Panc1 (cell line): Measurements from ENCODE around the gene CA12. TPM values are rescaled to one million over a fixed set of nuclear protein-coding genes. Genes with fewer than 3 reads are reported as not detected.

Experiments
- ATAC-seq: fragments of 200-7000 bp; cut with Tn5 transposase; 2 replicates; pipeline ENCODE4 v1.9.1; 2020; ENCODE audit warnings: mild to moderate bottlenecking, moderate library complexity
- BruUV-seq: library from RNA; stranded (reverse); fragments of 400-500 nt; replicated peaks from 2 replicates; lab custom pipeline; 2021; lab: Mats Ljungman, UMichigan
- CTCF ChIA-PET: fragments of 300-600 bp; sonication (Branson Sonifier 250); formaldehyde crosslinking; loops from one replicate; lab custom pipeline; 2022; ENCODE audit warnings: antibody characterized with exemption; lab: Charles Lee
- POLR2A ChIA-PET: fragments of 300-600 bp; sonication (Branson Sonifier 250); formaldehyde crosslinking; loops from one replicate; lab custom pipeline; 2022; ENCODE audit warnings: antibody characterized with exemption; lab: Charles Lee
- DNase-seq: peaks from one replicate; pipeline ENCODE4 v3.0.0-alpha.2; 2010; ENCODE audit warnings: low read depth, low spot score
- H3K27ac ChIP-seq: 2 replicates; pipeline ENCODE4 v1.5.1; 2011; ENCODE audit warnings: mild to moderate bottlenecking, low read length, inconsistent platforms
- H3K27me3 ChIP-seq: fragments of 200-500 bp; sonication (Bioruptor generic); 2 replicates; pipeline ENCODE4 v1.6.0; 2014; ENCODE audit warnings: low read length, inconsistent platforms; ENCODE audit not compliant: control insufficient read depth, insufficient read depth
- H3K36me3 ChIP-seq: fragments of 200-500 bp; sonication (Bioruptor generic); 2 replicates; pipeline ENCODE4 v1.5.1; 2014; ENCODE audit warnings: inconsistent platforms, mild to moderate bottlenecking, low read length, moderate library complexity; ENCODE audit not compliant: control insufficient read depth, insufficient read depth
- H3K4me1 ChIP-seq: 2 replicates; pipeline ENCODE4 v1.5.1; 2011; ENCODE audit warnings: inconsistent platforms, mild to moderate bottlenecking, low read length, moderate library complexity; ENCODE audit not compliant: control insufficient read depth, insufficient read depth
- H3K4me3 ChIP-seq, 2 experiments: 2 replicates each; pipeline ENCODE4 v1.5.1; 2011 to 2012; ENCODE audit warnings: low read depth in 2 of 2, low read length in 2 of 2, mild to moderate bottlenecking in 2 of 2, inconsistent platforms in 1 of 2, moderate library complexity in 1 of 2
- H3K9me3 ChIP-seq: fragments of 200-500 bp; sonication (Bioruptor generic); 2 replicates; pipeline ENCODE4 v1.5.1; 2014; ENCODE audit warnings: low read depth, mild to moderate bottlenecking, inconsistent platforms, low read length, moderate library complexity; ENCODE audit not compliant: control insufficient read depth, insufficient read depth
- POLR2AphosphoS5 ChIP-seq: IDR thresholded peaks from 2 replicates; pipeline ENCODE4 v1.6.1; 2012; ENCODE audit warnings: mild to moderate bottlenecking, low read depth, low read length, moderate library complexity
- SIN3A ChIP-seq: IDR thresholded peaks from 2 replicates; pipeline ENCODE4 v1.6.1; 2012; ENCODE audit warnings: low read depth, mild to moderate bottlenecking, low read length, moderate library complexity, borderline replicate concordance; ENCODE audit not compliant: insufficient read depth
- TCF7L2 ChIP-seq: IDR thresholded peaks from 2 replicates; pipeline ENCODE4 v1.6.1; 2011; ENCODE audit warnings: mild to moderate bottlenecking, low read depth, low read length, inconsistent platforms
- in situ Hi-C: cut with HindIII; loops from 2 replicates; pipeline ENCODE4 v1.10.0; 2016; ENCODE audit warnings: low sequenced_read_pairs, low pct_unique_long_range_greater_than_20kb
- intact Hi-C: fragments of 100-400 bp; cut with micrococcal nuclease; formaldehyde crosslinking; loops from one replicate; pipeline ENCODE4 v1.10.0; 2022; ENCODE audit not compliant: unreplicated experiment
- total RNA-seq: library from RNA; stranded (reverse); gene quantifications from one replicate; pipeline ENCODE4 v1.2.1, GENCODE V29; 2021; ENCODE audit not compliant: unreplicated experiment
- TF ChIP-seq, protein P1 (sequence below), 2 experiments: IDR thresholded peaks; 2 replicates each; pipeline ENCODE4 v1.6.1; 2011 to 2012; ENCODE audit warnings: low read depth in 2 of 2, control low read depth in 1 of 2, low read length in 1 of 2, mild to moderate bottlenecking in 1 of 2, moderate library complexity in 1 of 2; ENCODE audit not compliant: insufficient read depth in 1 of 2
- TF ChIP-seq, protein P2 (sequence below): fragments of 450-650 bp; IDR thresholded peaks from 2 replicates; pipeline ENCODE4 v1.5.1; 2017; ENCODE audit warnings: mild to moderate bottlenecking

Gene CA12
- total RNA-seq, 1 experiment from 2014 or later, result 0.74 TPM

DNA sequence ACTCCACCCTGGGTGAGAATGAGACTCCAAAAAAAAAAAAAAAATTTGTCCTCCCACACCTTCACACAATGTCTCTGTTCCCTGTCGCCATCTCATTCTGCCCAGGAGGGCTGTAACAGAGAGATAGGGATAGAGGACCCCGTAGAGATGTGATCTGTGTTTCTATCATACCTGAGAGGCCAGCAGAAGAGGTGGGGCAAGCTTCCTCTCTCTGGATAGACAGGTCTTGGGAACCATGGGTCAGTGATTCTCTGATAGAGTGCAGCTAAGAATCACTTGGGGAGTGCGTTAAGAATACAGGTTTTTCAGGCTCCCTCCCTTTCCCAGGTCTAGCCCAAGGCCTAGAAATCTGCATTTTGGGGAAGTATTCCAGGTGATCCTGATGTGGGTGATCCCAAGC, 8.3 kb downstream of the CA12 start:
- intact Hi-C loops (no loop called here), in situ Hi-C loops (no loop called here)
- H3K36me3 ChIP-seq, result no peaks in the 10 kb centered on the region
- H3K4me1 ChIP-seq, result no peaks in the 10 kb centered on the region
- ChIA-PET CTCF (no interaction called here), POLR2A (no interaction called here)
- no peak overlapping the region for H3K27ac ChIP-seq
- TF ChIP-seq POLR2AphosphoS5, result no peak
- no peak for TF ChIP-seq SIN3A
- no peak for TF ChIP-seq TCF7L2
- TF ChIP-seq, protein P1, sequence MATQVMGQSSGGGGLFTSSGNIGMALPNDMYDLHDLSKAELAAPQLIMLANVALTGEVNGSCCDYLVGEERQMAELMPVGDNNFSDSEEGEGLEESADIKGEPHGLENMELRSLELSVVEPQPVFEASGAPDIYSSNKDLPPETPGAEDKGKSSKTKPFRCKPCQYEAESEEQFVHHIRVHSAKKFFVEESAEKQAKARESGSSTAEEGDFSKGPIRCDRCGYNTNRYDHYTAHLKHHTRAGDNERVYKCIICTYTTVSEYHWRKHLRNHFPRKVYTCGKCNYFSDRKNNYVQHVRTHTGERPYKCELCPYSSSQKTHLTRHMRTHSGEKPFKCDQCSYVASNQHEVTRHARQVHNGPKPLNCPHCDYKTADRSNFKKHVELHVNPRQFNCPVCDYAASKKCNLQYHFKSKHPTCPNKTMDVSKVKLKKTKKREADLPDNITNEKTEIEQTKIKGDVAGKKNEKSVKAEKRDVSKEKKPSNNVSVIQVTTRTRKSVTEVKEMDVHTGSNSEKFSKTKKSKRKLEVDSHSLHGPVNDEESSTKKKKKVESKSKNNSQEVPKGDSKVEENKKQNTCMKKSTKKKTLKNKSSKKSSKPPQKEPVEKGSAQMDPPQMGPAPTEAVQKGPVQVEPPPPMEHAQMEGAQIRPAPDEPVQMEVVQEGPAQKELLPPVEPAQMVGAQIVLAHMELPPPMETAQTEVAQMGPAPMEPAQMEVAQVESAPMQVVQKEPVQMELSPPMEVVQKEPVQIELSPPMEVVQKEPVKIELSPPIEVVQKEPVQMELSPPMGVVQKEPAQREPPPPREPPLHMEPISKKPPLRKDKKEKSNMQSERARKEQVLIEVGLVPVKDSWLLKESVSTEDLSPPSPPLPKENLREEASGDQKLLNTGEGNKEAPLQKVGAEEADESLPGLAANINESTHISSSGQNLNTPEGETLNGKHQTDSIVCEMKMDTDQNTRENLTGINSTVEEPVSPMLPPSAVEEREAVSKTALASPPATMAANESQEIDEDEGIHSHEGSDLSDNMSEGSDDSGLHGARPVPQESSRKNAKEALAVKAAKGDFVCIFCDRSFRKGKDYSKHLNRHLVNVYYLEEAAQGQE (IDR thresholded peaks at IDR 0.05; ENCODE audit: insufficient read depth in 1 of 2, low read depth in 2 of 2, low read length in 1 of 2), result no peak
- TF ChIP-seq, protein P2, sequence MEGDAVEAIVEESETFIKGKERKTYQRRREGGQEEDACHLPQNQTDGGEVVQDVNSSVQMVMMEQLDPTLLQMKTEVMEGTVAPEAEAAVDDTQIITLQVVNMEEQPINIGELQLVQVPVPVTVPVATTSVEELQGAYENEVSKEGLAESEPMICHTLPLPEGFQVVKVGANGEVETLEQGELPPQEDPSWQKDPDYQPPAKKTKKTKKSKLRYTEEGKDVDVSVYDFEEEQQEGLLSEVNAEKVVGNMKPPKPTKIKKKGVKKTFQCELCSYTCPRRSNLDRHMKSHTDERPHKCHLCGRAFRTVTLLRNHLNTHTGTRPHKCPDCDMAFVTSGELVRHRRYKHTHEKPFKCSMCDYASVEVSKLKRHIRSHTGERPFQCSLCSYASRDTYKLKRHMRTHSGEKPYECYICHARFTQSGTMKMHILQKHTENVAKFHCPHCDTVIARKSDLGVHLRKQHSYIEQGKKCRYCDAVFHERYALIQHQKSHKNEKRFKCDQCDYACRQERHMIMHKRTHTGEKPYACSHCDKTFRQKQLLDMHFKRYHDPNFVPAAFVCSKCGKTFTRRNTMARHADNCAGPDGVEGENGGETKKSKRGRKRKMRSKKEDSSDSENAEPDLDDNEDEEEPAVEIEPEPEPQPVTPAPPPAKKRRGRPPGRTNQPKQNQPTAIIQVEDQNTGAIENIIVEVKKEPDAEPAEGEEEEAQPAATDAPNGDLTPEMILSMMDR, result no peak
- H3K27me3 ChIP-seq, result peaks cover 4% of the 10 kb centered on the region
- no peaks in the 10 kb centered on the region for H3K9me3 ChIP-seq
- DNase-seq (no peak), ATAC-seq (no peak)
- no TSS peak for BruUV-seq
- H3K4me3 ChIP-seq, result no peak overlapping the region

DNA sequence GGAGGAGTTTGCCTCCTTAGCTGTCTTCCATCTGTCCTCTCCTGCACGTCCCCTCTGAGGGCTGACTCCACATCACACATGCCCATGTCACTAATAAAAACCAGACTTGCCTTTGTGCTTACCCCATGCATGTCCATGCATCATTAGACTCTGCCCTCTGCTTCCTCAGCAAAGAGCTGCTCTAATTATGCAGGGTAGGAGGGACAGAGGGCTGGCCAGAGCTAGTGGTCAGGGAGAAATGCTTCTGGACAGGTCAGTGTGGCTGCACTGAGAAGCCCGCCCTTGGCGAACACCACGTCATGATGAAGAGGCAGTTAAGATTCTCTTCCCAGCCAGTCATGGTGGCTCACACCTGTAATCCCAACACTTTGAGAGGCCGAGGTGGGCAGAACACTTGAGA, 8.9 kb downstream of the CA12 start:
- TF ChIP-seq POLR2AphosphoS5 (no peak), SIN3A (no peak), TCF7L2 (no peak)
- TF ChIP-seq, protein P2, result no peak
- TF ChIP-seq, protein P1 (IDR thresholded peaks at IDR 0.05; ENCODE audit: insufficient read depth in 1 of 2, low read depth in 2 of 2, low read length in 1 of 2), result no peak
- no peak; the same call in 1 of the 2 replicates for ATAC-seq
- intact Hi-C loops, result no loop called here

More for the DNA sequence above, 8.9 kb downstream of the CA12 start:
- BruUV-seq, result no TSS peak
- Histone ChIP-seq H3K9me3 (no peaks in the 10 kb centered on the region), H3K36me3 (no peaks in the 10 kb centered on the region), H3K27me3 (peaks cover 4% of the 10 kb centered on the region), H3K4me1 (no peaks in the 10 kb centered on the region), H3K4me3 (no peak overlapping the region), H3K27ac (no peak overlapping the region)
- in situ Hi-C loops, result no loop called here
- no peak for DNase-seq
- ChIA-PET POLR2A (no interaction called here), CTCF (no interaction called here)
